Measurements from ENCODE around the gene LGALS3. TPM values are rescaled to one million over a fixed set of nuclear protein-coding genes. Genes with fewer than 3 reads are reported as not detected.

The LGALS3 gene
- total RNA-seq, 1 donor from 2014 or later, result 256 TPM

- no peak for DNase-seq (ENCODE audit: low spot score)
Measured at GRCh38 chr14:55190906-55191202, 61.8 kb downstream of the LGALS3 start.

- DNase-seq (ENCODE audit: low spot score), result peak; percentile 96
Measured at GRCh38 chr14:55191203-55192053, 62.4 kb downstream of the LGALS3 start, which contains the start of gene DLGAP5. DLGAP5 (minus strand) TSS chr14:55191585; CDS start chr14:55189179, 2,406 bp downstream.

- no peak for DNase-seq (ENCODE audit: low spot score)
Measured at GRCh38 chr14:55192054-55192621, 63.1 kb downstream of the LGALS3 start.

- DNase-seq (ENCODE audit: low spot score), result no peak
Measured at GRCh38 chr14:55194656-55195355, 65.8 kb downstream of the LGALS3 start.

Other genes with a start within 250 kb of the LGALS3 start
- 9.5 TPM for gene GCH1, start 226.4 kb upstream of the LGALS3 start, total RNA-seq
- 2.6 TPM for gene WDHD1, start 102.2 kb upstream of the LGALS3 start, total RNA-seq
- gene SOCS4, start 102.0 kb upstream of the LGALS3 start, total RNA-seq, result 27.8 TPM
- gene MAPK1IP1L, start 77.6 kb upstream of the LGALS3 start, total RNA-seq, result 80.0 TPM
- 1.2 TPM for gene DLGAP5, start 62.3 kb downstream of the LGALS3 start, total RNA-seq
- 27.0 TPM for gene FBXO34, start 142.2 kb downstream of the LGALS3 start, total RNA-seq